ENCODE data around the gene TP53I11. TPM values are rescaled to one million over a fixed set of nuclear protein-coding genes. Genes with fewer than 3 reads are reported as not detected.

Gene TP53I11
- total RNA-seq, 2 donors from 2014 or later: 60.0 to 141 TPM

GRCh38 chr11:44917741-44918140 is 32.9 kb downstream of the TP53I11 start:
- Histone ChIP-seq H3K4me3 (no peak overlapping the region), H3K27me3 (replicated peaks; ENCODE audit: insufficient read depth) (no peaks in the 10 kb centered on the region), H3K9me3 (no peaks in the 10 kb centered on the region), H3K27ac (no peak overlapping the region), H3K36me3 (no peaks in the 10 kb centered on the region), H3K4me1 (ENCODE audit: control insufficient read depth in 1 of 2, low read depth in 2 of 2) (no peaks in the 10 kb centered on the region)
- DNase-seq (ENCODE audit: low spot score): no peak
- no peak for TF ChIP-seq CTCF (IDR thresholded peaks at IDR 0.05)
- ATAC-seq (ENCODE audit: insufficient number of reproducible peaks, low FRiP score, low read depth): no peak

- Histone ChIP-seq H3K36me3 (no peaks in the 10 kb centered on the region), H3K4me3 (no peak overlapping the region), H3K4me1 (ENCODE audit: control insufficient read depth in 1 of 2, low read depth in 2 of 2) (no peaks in the 10 kb centered on the region), H3K27ac (no peak overlapping the region), H3K27me3 (replicated peaks; ENCODE audit: insufficient read depth) (no peaks in the 10 kb centered on the region), H3K9me3 (no peaks in the 10 kb centered on the region)
- no peak for TF ChIP-seq CTCF (IDR thresholded peaks at IDR 0.05)
- ATAC-seq (ENCODE audit: insufficient number of reproducible peaks, low FRiP score, low read depth) (no peak), DNase-seq (ENCODE audit: low spot score) (no peak)
These were observed 33.8 kb downstream of the TP53I11 start for GRCh38 chr11:44916801-44917385.

GRCh38 chr11:44916331-44916730 is 34.4 kb downstream of the TP53I11 start:
- Histone ChIP-seq H3K9me3 (no peaks in the 10 kb centered on the region), H3K4me1 (ENCODE audit: control insufficient read depth in 1 of 2, low read depth in 2 of 2) (peaks cover 0 to 2% of the 10 kb centered on the region in 2 donors), H3K27ac (no peak overlapping the region), H3K27me3 (replicated peaks; ENCODE audit: insufficient read depth) (no peaks in the 10 kb centered on the region), H3K4me3 (no peak overlapping the region), H3K36me3 (no peaks in the 10 kb centered on the region)
- ATAC-seq (ENCODE audit: insufficient number of reproducible peaks, low FRiP score, low read depth) (no peak), DNase-seq (ENCODE audit: low spot score) (no peak)
- TF ChIP-seq CTCF (IDR thresholded peaks at IDR 0.05): no peak

- Histone ChIP-seq H3K9me3 (no peaks in the 10 kb centered on the region), H3K4me1 (ENCODE audit: control insufficient read depth in 1 of 2, low read depth in 2 of 2) (peaks cover 0 to 9% of the 10 kb centered on the region in 2 donors), H3K4me3 (no peak overlapping the region), H3K27me3 (replicated peaks; ENCODE audit: insufficient read depth) (no peaks in the 10 kb centered on the region), H3K27ac (no peak overlapping the region), H3K36me3 (no peaks in the 10 kb centered on the region)
- TF ChIP-seq CTCF (IDR thresholded peaks at IDR 0.05): no peak
- no peak for ATAC-seq (ENCODE audit: insufficient number of reproducible peaks, low FRiP score, low read depth)
- DNase-seq (ENCODE audit: low spot score): no peak
These were observed 35.1 kb downstream of the TP53I11 start for GRCh38 chr11:44915621-44916020.

GRCh38 chr11:44915004-44915403 is 35.7 kb downstream of the TP53I11 start:
- ATAC-seq (ENCODE audit: insufficient number of reproducible peaks, low FRiP score, low read depth) (no peak), DNase-seq (ENCODE audit: low spot score) (no peak)
- no peak for TF ChIP-seq CTCF (IDR thresholded peaks at IDR 0.05)
- no peak overlapping the region for H3K4me3 ChIP-seq
- H3K27me3 ChIP-seq (replicated peaks; ENCODE audit: insufficient read depth): no peaks in the 10 kb centered on the region
- H3K9me3 ChIP-seq: no peaks in the 10 kb centered on the region
- peaks cover 0 to 10% of the 10 kb centered on the region in 2 donors for H3K4me1 ChIP-seq (ENCODE audit: control insufficient read depth in 1 of 2, low read depth in 2 of 2)
- H3K36me3 ChIP-seq: no peaks in the 10 kb centered on the region
- H3K27ac ChIP-seq: no peak overlapping the region
